Stomach (tissue), 8 donors: ENCODE data around the gene VSIG2. TPM values are rescaled to one million over a fixed set of nuclear protein-coding genes. Genes with fewer than 3 reads are reported as not detected.

ENCODE experiments used
- polyA plus RNA-seq, 3 donors: library from polyadenylated mRNA; stranded (reverse); fragments of 200-250 nt; gene quantifications; one replicate each; pipeline ENCODE4 v1.2.3, GENCODE V29; 2013
- total RNA-seq, 5 donors: library from RNA; depleted of rRNA; stranded (reverse); fragments of >200 nt; gene quantifications; one replicate each; pipeline versions ENCODE4 v1.1.0 to v1.2.3, GENCODE V29; 2014 to 2016
- donor health status: healthy with polysubstance abuse.
- donor health status: Bipolar disorder and iron deficiency.
- donor health status: healthy.

Gene VSIG2
- total and polyA plus RNA-seq, 8 donors, result 80.5 to 419 (median 187) TPM

Other genes with a start within 250 kb of the VSIG2 start
- gene OR8B12, start 208.6 kb downstream of the VSIG2 start, total RNA-seq, result not detected
- gene OR8B12, start 208.6 kb downstream of the VSIG2 start, polyA plus RNA-seq, result not detected
- not detected for gene OR8A1, start 182.3 kb downstream of the VSIG2 start, total RNA-seq
- gene OR8A1, start 182.3 kb downstream of the VSIG2 start, polyA plus RNA-seq, result not detected
- not detected for gene PANX3, start 140.8 kb downstream of the VSIG2 start, total RNA-seq
- not detected for gene PANX3, start 140.8 kb downstream of the VSIG2 start, polyA plus RNA-seq
- 100 to 1,000 TPM in 2 of 5 donors, 10 to 100 TPM in 3; 16.9 to 130 (median 68.5) TPM for gene TBRG1, start 129.4 kb downstream of the VSIG2 start, total RNA-seq
- 10 to 100 TPM; 21.9 to 30.2 (median 22.3) TPM for gene TBRG1, start 129.4 kb downstream of the VSIG2 start, polyA plus RNA-seq
- gene SIAE, start 78.5 kb downstream of the VSIG2 start, total RNA-seq, result 10 to 100 TPM in 3 of 5 donors, 1 to 10 TPM in 2; 1.2 to 22.6 (median 11.0) TPM
- gene SIAE, start 78.5 kb downstream of the VSIG2 start, polyA plus RNA-seq, result 10 to 100 TPM in 1 of 3 donors, 1 to 10 TPM in 2; 2.7 to 12.2 (median 9.2) TPM
- gene SPA17, start 78.4 kb downstream of the VSIG2 start, total RNA-seq, result 10 to 100 TPM in 1 of 5 donors, 1 to 10 TPM in 2, not detected in 2; 1.8 to 26.8 (median 4.0) TPM
- gene SPA17, start 78.4 kb downstream of the VSIG2 start, polyA plus RNA-seq, result 10 to 100 TPM in 2 of 3 donors, 1 to 10 TPM in 1; 8.6 to 14.4 (median 10.7) TPM
- under 1 TPM in 2 of 5 donors, not detected in 3; 0.37 to 0.87 TPM for gene NRGN, start 12.3 kb downstream of the VSIG2 start, total RNA-seq
- 1 to 10 TPM in 2 of 3 donors, not detected in 1; 3.1 to 5.5 TPM for gene NRGN, start 12.3 kb downstream of the VSIG2 start, polyA plus RNA-seq
- 10 to 100 TPM in 1 of 5 donors, 1 to 10 TPM in 4; 4.1 to 11.3 (median 9.4) TPM for gene ESAM, start 10.0 kb upstream of the VSIG2 start, total RNA-seq
- gene ESAM, start 10.0 kb upstream of the VSIG2 start, polyA plus RNA-seq, result 10 to 100 TPM in 2 of 3 donors, 1 to 10 TPM in 1; 8.1 to 19.6 (median 13.9) TPM
- 10 to 100 TPM in 3 of 5 donors, 1 to 10 TPM in 2; 3.2 to 40.2 (median 20.9) TPM for gene MSANTD2, start 48.2 kb upstream of the VSIG2 start, total RNA-seq
- gene MSANTD2, start 48.2 kb upstream of the VSIG2 start, polyA plus RNA-seq, result 10 to 100 TPM in 1 of 3 donors, 1 to 10 TPM in 2; 2.8 to 11.3 (median 3.1) TPM
- 10 to 100 TPM in 2 of 5 donors, 1 to 10 TPM in 2, not detected in 1; 1.7 to 39.1 (median 14.8) TPM for gene ROBO3, start 113.2 kb upstream of the VSIG2 start, total RNA-seq
- gene ROBO3, start 113.2 kb upstream of the VSIG2 start, polyA plus RNA-seq, result 10 to 100 TPM in 1 of 3 donors, 1 to 10 TPM in 2; 2.4 to 14.2 (median 4.8) TPM
- gene ROBO4, start 145.6 kb upstream of the VSIG2 start, total RNA-seq, result 10 to 100 TPM in 3 of 5 donors, 1 to 10 TPM in 2; 1.8 to 49.6 (median 12.1) TPM
- 1 to 10 TPM; 2.0 to 2.7 (median 2.6) TPM for gene ROBO4, start 145.6 kb upstream of the VSIG2 start, polyA plus RNA-seq
- gene HEPN1, start 167.0 kb upstream of the VSIG2 start, total RNA-seq, result not detected
- not detected for gene HEPN1, start 167.0 kb upstream of the VSIG2 start, polyA plus RNA-seq
- gene HEPACAM, start 183.8 kb upstream of the VSIG2 start, total RNA-seq, result not detected
- under 1 TPM in 1 of 3 donors, not detected in 2; 0.10 TPM for gene HEPACAM, start 183.8 kb upstream of the VSIG2 start, polyA plus RNA-seq
- 10 to 100 TPM in 1 of 5 donors, 1 to 10 TPM in 3, under 1 TPM in 1; 0.43 to 15.6 (median 1.8) TPM for gene CCDC15, start 201.9 kb upstream of the VSIG2 start, total RNA-seq
- under 1 TPM; 0.31 to 0.68 (median 0.61) TPM for gene CCDC15, start 201.9 kb upstream of the VSIG2 start, polyA plus RNA-seq